ENCODE results near the gene PLXNA2.

The PLXNA2 gene

GRCh38 chr1:208225954-208226937, 17.9 kb downstream of the PLXNA2 start:
- DNase-seq (ENCODE audit: low read depth, low spot score), result no peak

- no peak for DNase-seq (ENCODE audit: low read depth, low spot score)
These were observed 19.9 kb downstream of the PLXNA2 start for GRCh38 chr1:208224192-208224713.

- no peak for DNase-seq (ENCODE audit: low read depth, low spot score)
These were observed 21.0 kb downstream of the PLXNA2 start for GRCh38 chr1:208223136-208223535.

GRCh38 chr1:208222376-208223126, 21.6 kb downstream of the PLXNA2 start:
- DNase-seq (ENCODE audit: low read depth, low spot score), result no peak

GRCh38 chr1:208221291-208221622, 22.9 kb downstream of the PLXNA2 start:
- DNase-seq (ENCODE audit: low read depth, low spot score), result no peak

- no peak for DNase-seq (ENCODE audit: low read depth, low spot score)
These were observed 24.4 kb downstream of the PLXNA2 start for GRCh38 chr1:208219659-208220282.

GRCh38 chr1:208219098-208219658, 25.0 kb downstream of the PLXNA2 start:
- no peak for DNase-seq (ENCODE audit: low read depth, low spot score)

GRCh38 chr1:208218237-208219097, 25.7 kb downstream of the PLXNA2 start:
- DNase-seq (ENCODE audit: low read depth, low spot score), result no peak

- no peak for DNase-seq (ENCODE audit: low read depth, low spot score)
These were observed 26.4 kb downstream of the PLXNA2 start for GRCh38 chr1:208217781-208218180.

GRCh38 chr1:208216806-208217205, 27.4 kb downstream of the PLXNA2 start:
- DNase-seq (ENCODE audit: low read depth, low spot score), result no peak

GRCh38 chr1:208216062-208216461, 28.1 kb downstream of the PLXNA2 start:
- DNase-seq (ENCODE audit: low read depth, low spot score), result no peak

- no peak for DNase-seq (ENCODE audit: low read depth, low spot score)
These were observed 28.8 kb downstream of the PLXNA2 start for GRCh38 chr1:208215393-208215792.

GRCh38 chr1:208213786-208214185, 30.4 kb downstream of the PLXNA2 start:
- DNase-seq (ENCODE audit: low read depth, low spot score), result no peak

- DNase-seq (ENCODE audit: low read depth, low spot score), result no peak
These were observed 31.3 kb downstream of the PLXNA2 start for GRCh38 chr1:208212893-208213292.

- no peak for DNase-seq (ENCODE audit: low read depth, low spot score)
These were observed 32.0 kb downstream of the PLXNA2 start for GRCh38 chr1:208211921-208212843.

- DNase-seq (ENCODE audit: low read depth, low spot score), result no peak
These were observed 34.1 kb downstream of the PLXNA2 start for GRCh38 chr1:208209896-208210589.

GRCh38 chr1:208209286-208209685, 34.9 kb downstream of the PLXNA2 start:
- no peak for DNase-seq (ENCODE audit: low read depth, low spot score)

GRCh38 chr1:208208132-208208487, 36.1 kb downstream of the PLXNA2 start:
- DNase-seq (ENCODE audit: low read depth, low spot score), result no peak

All from smooth muscle cell of the brain vasculature (primary cell).